ENCODE data around the gene SAE1. TPM values are rescaled to one million over a fixed set of nuclear protein-coding genes. Genes with fewer than 3 reads are reported as not detected.

The SAE1 gene
- total RNA-seq, 2 donors from 2014 or later: 43.7 to 48.7 TPM

- no peak for TF ChIP-seq CTCF (IDR thresholded peaks at IDR 0.05)
- Histone ChIP-seq H3K36me3 (no peaks in the 10 kb centered on the region), H3K27ac (peak overlapping the region; percentile 99 to 100), H3K9me3 (no peaks in the 10 kb centered on the region), H3K4me3 (peak overlapping the region; percentile 76 to 98), H3K4me1 (peaks cover 0 to 53% of the 10 kb centered on the region in 2 donors), H3K27me3 (no peaks in the 10 kb centered on the region)
- no peak for DNase-seq (ENCODE audit: low spot score)
These were observed 19.5 kb upstream of the SAE1 start for GRCh38 chr19:47111006-47111621.

GRCh38 chr19:47111682-47112165, 18.9 kb upstream of the SAE1 start:
- H3K4me3 ChIP-seq: peak overlapping the region; percentile 76 to 98
- DNase-seq (ENCODE audit: low spot score): no peak
- H3K4me1 ChIP-seq: peaks cover 0 to 47% of the 10 kb centered on the region in 2 donors
- H3K27me3 ChIP-seq: no peaks in the 10 kb centered on the region
- H3K36me3 ChIP-seq: no peaks in the 10 kb centered on the region
- no peak for TF ChIP-seq CTCF (IDR thresholded peaks at IDR 0.05)
- H3K9me3 ChIP-seq: no peaks in the 10 kb centered on the region
- H3K27ac ChIP-seq: peak overlapping the region; percentile 99 to 100

- H3K36me3 ChIP-seq: no peaks in the 10 kb centered on the region
- H3K27me3 ChIP-seq: no peaks in the 10 kb centered on the region
- peak; percentile 72 for DNase-seq (ENCODE audit: low spot score)
- H3K27ac ChIP-seq: peak overlapping the region; percentile 99 to 100
- TF ChIP-seq CTCF (IDR thresholded peaks at IDR 0.05): no peak
- peak overlapping the region; percentile 76 to 98 for H3K4me3 ChIP-seq
- H3K9me3 ChIP-seq: no peaks in the 10 kb centered on the region
- H3K4me1 ChIP-seq: peaks cover 0 to 41% of the 10 kb centered on the region in 2 donors
These were observed 18.3 kb upstream of the SAE1 start for GRCh38 chr19:47112166-47112996.

- H3K36me3 ChIP-seq: no peaks in the 10 kb centered on the region
- H3K27me3 ChIP-seq: no peaks in the 10 kb centered on the region
- H3K27ac ChIP-seq: peak within 1 kb of the TSS; percentile 99 to 100
- DNase-seq (ENCODE audit: low spot score): peak; percentile 99
- TF ChIP-seq CTCF (IDR thresholded peaks at IDR 0.05): no peak
- peak within 1 kb of the TSS; percentile 76 to 98 for H3K4me3 ChIP-seq
- H3K4me1 ChIP-seq: peaks cover 0 to 32% of the 10 kb centered on the region in 2 donors
- H3K9me3 ChIP-seq: no peaks in the 10 kb centered on the region
These were observed 17.4 kb upstream of the SAE1 start, which contains the start of gene ZC3H4 for GRCh38 chr19:47112997-47113849. TSS of gene ZC3H4 (minus strand) at chr19:47113776. CDS start at chr19:47112584, 1,192 bp downstream.

GRCh38 chr19:47113850-47114651, 16.6 kb upstream of the SAE1 start:
- H3K27ac ChIP-seq: peak overlapping the region; percentile 99 to 100
- H3K4me3 ChIP-seq: peak overlapping the region; percentile 76 to 98
- H3K9me3 ChIP-seq: no peaks in the 10 kb centered on the region
- no peaks in the 10 kb centered on the region for H3K36me3 ChIP-seq
- no peak for TF ChIP-seq CTCF (IDR thresholded peaks at IDR 0.05)
- DNase-seq (ENCODE audit: low spot score): no peak
- peaks cover 0 to 24% of the 10 kb centered on the region in 2 donors for H3K4me1 ChIP-seq
- no peaks in the 10 kb centered on the region for H3K27me3 ChIP-seq

Measured in right atrium auricular region (tissue), 2 donors.